ENCODE measurements around the gene P4HA3.
A peak's percentile ranks its signal among the peaks of the same experiment; 100 is the strongest.
"Not testable (repeated sequence)": the region's sequence is repeated elsewhere in the genome, so short reads cannot be mapped to it uniquely, and the experiment has no call there.

The P4HA3 gene

GRCh38 chr11:74311352-74311926 lies at the start of gene P4HA3:
Gene P4HA3 (minus strand): TSS chr11:74311640. CDS start chr11:74311611, 29 bp downstream.
- peak in 1 of 2 donors; percentile 11 for DNase-seq (ENCODE audit: low read depth in 2 of 2)

- DNase-seq (ENCODE audit: low read depth in 2 of 2): no peak
Measured at GRCh38 chr11:74357449-74357848, 46.0 kb upstream of the P4HA3 start.

GRCh38 chr11:74355626-74356025 lies 44.2 kb upstream of the P4HA3 start:
- DNase-seq (ENCODE audit: low read depth in 2 of 2): no peak

- no peak for DNase-seq (ENCODE audit: low read depth in 2 of 2)
Measured at GRCh38 chr11:74354036-74354435, 42.6 kb upstream of the P4HA3 start.

GRCh38 chr11:74347381-74347780 lies 35.9 kb upstream of the P4HA3 start:
- DNase-seq (ENCODE audit: low read depth in 2 of 2): no peak

GRCh38 chr11:74345420-74345819 lies 34.0 kb upstream of the P4HA3 start:
- no peak for DNase-seq (ENCODE audit: low read depth in 2 of 2)

- no peak for DNase-seq (ENCODE audit: low read depth in 2 of 2)
Measured at GRCh38 chr11:74341921-74342320, 30.5 kb upstream of the P4HA3 start.

- DNase-seq (ENCODE audit: low read depth in 2 of 2): no peak
Measured at GRCh38 chr11:74339619-74340018, 28.2 kb upstream of the P4HA3 start.

- no peak for DNase-seq (ENCODE audit: low read depth in 2 of 2)
Measured at GRCh38 chr11:74338963-74339362, 27.5 kb upstream of the P4HA3 start.

GRCh38 chr11:74333193-74333592 lies 21.8 kb upstream of the P4HA3 start:
- DNase-seq (ENCODE audit: low read depth in 2 of 2): no peak

GRCh38 chr11:74332291-74332690 lies 20.9 kb upstream of the P4HA3 start:
- no peak for DNase-seq (ENCODE audit: low read depth in 2 of 2)

- DNase-seq (ENCODE audit: low read depth in 2 of 2): not testable (repeated sequence)
Measured at GRCh38 chr11:74331000-74331399, 19.6 kb upstream of the P4HA3 start.

- DNase-seq (ENCODE audit: low read depth in 2 of 2): no peak
Measured at GRCh38 chr11:74330075-74330858, 18.8 kb upstream of the P4HA3 start.

GRCh38 chr11:74327076-74327475 lies 15.6 kb upstream of the P4HA3 start:
- no peak for DNase-seq (ENCODE audit: low read depth in 2 of 2)

- DNase-seq (ENCODE audit: low read depth in 2 of 2): no peak
Measured at GRCh38 chr11:74326665-74327064, 15.2 kb upstream of the P4HA3 start.

GRCh38 chr11:74325649-74326645 lies 14.5 kb upstream of the P4HA3 start:
- DNase-seq (ENCODE audit: low read depth in 2 of 2): no peak

GRCh38 chr11:74322667-74323066 lies 11.2 kb upstream of the P4HA3 start:
- DNase-seq (ENCODE audit: low read depth in 2 of 2): no peak

GRCh38 chr11:74321487-74322188 lies 10.2 kb upstream of the P4HA3 start:
- no peak for DNase-seq (ENCODE audit: low read depth in 2 of 2)

GRCh38 chr11:74320538-74320937 lies 9.1 kb upstream of the P4HA3 start:
- no peak for DNase-seq (ENCODE audit: low read depth in 2 of 2)

GRCh38 chr11:74319139-74319816 lies 7.8 kb upstream of the P4HA3 start:
- DNase-seq (ENCODE audit: low read depth in 2 of 2): no peak
